Measurements from ENCODE around the gene NAA16. TPM values are rescaled to one million over a fixed set of nuclear protein-coding genes. Genes with fewer than 3 reads are reported as not detected.
"Not testable (repeated sequence)": the region's sequence is repeated elsewhere in the genome, so short reads cannot be mapped to it uniquely, and the experiment has no call there.

Gene NAA16
- total RNA-seq, 2 donors from 2014 or later = 16.0 to 29.9 TPM

GRCh38 chr13:41421983-41422382 lies 110.9 kb downstream of the NAA16 start:
- ATAC-seq (replicated peaks); H3K27me3 Mint-ChIP-seq; H3K36me3 Mint-ChIP-seq (ENCODE audit: low read depth); H3K4me3 Mint-ChIP-seq; H3K27ac Mint-ChIP-seq; H3K9me3 Mint-ChIP-seq; H3K4me1 Mint-ChIP-seq: not testable (repeated sequence)

GRCh38 chr13:41423259-41423658 lies 112.2 kb downstream of the NAA16 start:
- not testable (repeated sequence) for H3K36me3 Mint-ChIP-seq (ENCODE audit: low read depth); H3K27ac Mint-ChIP-seq; H3K4me1 Mint-ChIP-seq; H3K9me3 Mint-ChIP-seq; H3K4me3 Mint-ChIP-seq; H3K27me3 Mint-ChIP-seq; ATAC-seq (replicated peaks)

- not testable (repeated sequence) for H3K27me3 Mint-ChIP-seq; H3K36me3 Mint-ChIP-seq (ENCODE audit: low read depth); ATAC-seq (replicated peaks); H3K4me3 Mint-ChIP-seq; H3K9me3 Mint-ChIP-seq; H3K4me1 Mint-ChIP-seq; H3K27ac Mint-ChIP-seq
Measured at GRCh38 chr13:41424675-41425074, 113.6 kb downstream of the NAA16 start.

GRCh38 chr13:41426047-41426446 lies 115.0 kb downstream of the NAA16 start:
- H3K4me1 Mint-ChIP-seq = no peaks in the 10 kb centered on the region
- H3K9me3 Mint-ChIP-seq = no peaks in the 10 kb centered on the region
- peaks cover 4% of the 10 kb centered on the region for H3K27me3 Mint-ChIP-seq
- ATAC-seq (replicated peaks) = peak; percentile 52
- H3K27ac Mint-ChIP-seq = no peak overlapping the region
- H3K36me3 Mint-ChIP-seq (ENCODE audit: low read depth) = no peaks in the 10 kb centered on the region
- no peak overlapping the region for H3K4me3 Mint-ChIP-seq

Other genes with a start within 250 kb of the NAA16 start
- 10 to 100 TPM in 1 of 2 donors, 1 to 10 TPM in 1; 9.7 to 10.6 TPM for gene WBP4, start 249.8 kb upstream of the NAA16 start, total RNA-seq
- gene KBTBD6, start 178.5 kb upstream of the NAA16 start, total RNA-seq = 1 to 10 TPM; 3.4 to 5.5 TPM
- 1 to 10 TPM; 4.7 to 5.8 TPM for gene KBTBD7, start 116.7 kb upstream of the NAA16 start, total RNA-seq
- gene MTRF1, start 47.7 kb upstream of the NAA16 start, total RNA-seq = 10 to 100 TPM; 32.5 to 39.4 TPM
- gene RGCC, start 146.3 kb downstream of the NAA16 start, total RNA-seq = 100 to 1,000 TPM in 1 of 2 donors, 10 to 100 TPM in 1; 57.0 to 163 TPM

All from activated T-helper 17 cell treated with anti-CD3 and anti-CD28 coated beads, Interleukin-2, amount 50 U/mL, for 72 hours (primary cell).